Muscle layer of duodenum (tissue), 2 donors: ENCODE data around the gene IGIP.

ENCODE experiments used
- H3K27ac ChIP-seq: one replicate; pipeline ENCODE4 v1.7.0; 2013; ENCODE audit warnings: mild to moderate bottlenecking, low read length
- H3K27me3 ChIP-seq: one replicate; pipeline ENCODE4 v1.7.0; 2013; ENCODE audit warnings: low read depth, mild to moderate bottlenecking, control low read depth, low read length
- H3K36me3 ChIP-seq, 2 donors: one replicate each; pipeline ENCODE4 v1.7.0; 2013; ENCODE audit warnings: low read length in 2 of 2, control low read depth in 1 of 2, mild to moderate bottlenecking in 1 of 2; ENCODE audit not compliant: insufficient read depth in 2 of 2, control insufficient read depth in 1 of 2
- H3K4me1 ChIP-seq, 2 donors: one replicate each; pipeline ENCODE4 v1.7.0; 2013; ENCODE audit warnings: low read length in 2 of 2, mild to moderate bottlenecking in 2 of 2, control low read depth in 1 of 2, moderate library complexity in 1 of 2; ENCODE audit not compliant: insufficient read depth in 2 of 2, control insufficient read depth in 1 of 2
- H3K4me3 ChIP-seq, 2 donors: one replicate each; pipeline ENCODE4 v1.7.0; 2013; ENCODE audit warnings: low read length in 2 of 2, low read depth in 1 of 2, mild to moderate bottlenecking in 1 of 2
- H3K9me3 ChIP-seq, 2 donors: one replicate each; pipeline ENCODE4 v1.7.0; 2013; ENCODE audit warnings: low read length in 2 of 2, control low read depth in 1 of 2, mild to moderate bottlenecking in 1 of 2; ENCODE audit not compliant: control insufficient read depth in 1 of 2
- donor health status: healthy.

IGIP gene

GRCh38 chr5:140128376-140128775 is 2.6 kb downstream of the IGIP start:
- H3K27ac ChIP-seq: no peak overlapping the region
- peaks cover 6 to 18% of the 10 kb centered on the region in 2 donors for H3K4me1 ChIP-seq
- no peaks in the 10 kb centered on the region for H3K27me3 ChIP-seq
- no peaks in the 10 kb centered on the region for H3K9me3 ChIP-seq
- H3K4me3 ChIP-seq: no peak overlapping the region
- no peaks in the 10 kb centered on the region for H3K36me3 ChIP-seq

- no peaks in the 10 kb centered on the region for H3K27me3 ChIP-seq
- H3K36me3 ChIP-seq: no peaks in the 10 kb centered on the region
- H3K27ac ChIP-seq: no peak overlapping the region
- H3K4me1 ChIP-seq: peaks cover 6 to 15% of the 10 kb centered on the region in 2 donors
- H3K9me3 ChIP-seq: no peaks in the 10 kb centered on the region
- H3K4me3 ChIP-seq: no peak overlapping the region
Measured at GRCh38 chr5:140130949-140131733, 5.4 kb downstream of the IGIP start.

- H3K4me3 ChIP-seq: no peak overlapping the region
- no peaks in the 10 kb centered on the region for H3K9me3 ChIP-seq
- H3K27me3 ChIP-seq: no peaks in the 10 kb centered on the region
- no peaks in the 10 kb centered on the region for H3K36me3 ChIP-seq
- H3K4me1 ChIP-seq: peaks cover 6 to 15% of the 10 kb centered on the region in 2 donors
- no peak overlapping the region for H3K27ac ChIP-seq
Measured at GRCh38 chr5:140131967-140132409, 6.3 kb downstream of the IGIP start.

GRCh38 chr5:140133514-140134167 is 7.9 kb downstream of the IGIP start:
- Histone ChIP-seq H3K36me3 (no peaks in the 10 kb centered on the region), H3K4me1 (peaks cover 6 to 15% of the 10 kb centered on the region in 2 donors), H3K4me3 (no peak overlapping the region), H3K27ac (no peak overlapping the region), H3K27me3 (no peaks in the 10 kb centered on the region), H3K9me3 (no peaks in the 10 kb centered on the region)

GRCh38 chr5:140134277-140134935 is 8.7 kb downstream of the IGIP start:
- Histone ChIP-seq H3K9me3 (no peaks in the 10 kb centered on the region), H3K4me1 (peaks cover 6 to 15% of the 10 kb centered on the region in 2 donors), H3K36me3 (no peaks in the 10 kb centered on the region), H3K27ac (no peak overlapping the region), H3K4me3 (no peak overlapping the region), H3K27me3 (no peaks in the 10 kb centered on the region)

GRCh38 chr5:140135127-140135526 is 9.4 kb downstream of the IGIP start:
- no peaks in the 10 kb centered on the region for H3K9me3 ChIP-seq
- H3K27ac ChIP-seq: no peak overlapping the region
- no peak overlapping the region for H3K4me3 ChIP-seq
- no peaks in the 10 kb centered on the region for H3K36me3 ChIP-seq
- H3K4me1 ChIP-seq: peaks cover 6 to 15% of the 10 kb centered on the region in 2 donors
- H3K27me3 ChIP-seq: no peaks in the 10 kb centered on the region

GRCh38 chr5:140136624-140137023 is 10.9 kb downstream of the IGIP start:
- H3K9me3 ChIP-seq: no peaks in the 10 kb centered on the region
- H3K4me1 ChIP-seq: peaks cover 2 to 29% of the 10 kb centered on the region in 2 donors

GRCh38 chr5:140140435-140140834 is 14.7 kb downstream of the IGIP start:
- Histone ChIP-seq H3K4me3 (no peak overlapping the region), H3K36me3 (no peaks in the 10 kb centered on the region), H3K27me3 (no peaks in the 10 kb centered on the region), H3K27ac (no peak overlapping the region), H3K4me1 (peaks cover 3 to 18% of the 10 kb centered on the region in 2 donors), H3K9me3 (no peaks in the 10 kb centered on the region)

More at GRCh38 chr5:140136624-140137023, 10.9 kb downstream of the IGIP start:
- Histone ChIP-seq H3K27ac (no peak overlapping the region), H3K36me3 (no peaks in the 10 kb centered on the region), H3K27me3 (no peaks in the 10 kb centered on the region), H3K4me3 (no peak overlapping the region)

GRCh38 chr5:140141241-140141640 is 15.5 kb downstream of the IGIP start:
- Histone ChIP-seq H3K27me3 (no peaks in the 10 kb centered on the region), H3K36me3 (no peaks in the 10 kb centered on the region), H3K27ac (no peak overlapping the region), H3K4me1 (peaks cover 5 to 21% of the 10 kb centered on the region in 2 donors), H3K9me3 (no peaks in the 10 kb centered on the region), H3K4me3 (no peak overlapping the region)

GRCh38 chr5:140142246-140142645 is 16.5 kb downstream of the IGIP start:
- H3K4me3 ChIP-seq: no peak overlapping the region
- peaks cover 5 to 21% of the 10 kb centered on the region in 2 donors for H3K4me1 ChIP-seq
- H3K36me3 ChIP-seq: no peaks in the 10 kb centered on the region
- H3K27ac ChIP-seq: no peak overlapping the region
- H3K27me3 ChIP-seq: no peaks in the 10 kb centered on the region
- H3K9me3 ChIP-seq: no peaks in the 10 kb centered on the region

- Histone ChIP-seq H3K9me3 (no peaks in the 10 kb centered on the region), H3K27ac (no peak overlapping the region), H3K27me3 (no peaks in the 10 kb centered on the region), H3K36me3 (no peaks in the 10 kb centered on the region), H3K4me3 (no peak overlapping the region), H3K4me1 (peaks cover 5 to 21% of the 10 kb centered on the region in 2 donors)
Measured at GRCh38 chr5:140142856-140143255, 17.1 kb downstream of the IGIP start.
